ENCODE measurements around the gene WDR5.

DNA sequence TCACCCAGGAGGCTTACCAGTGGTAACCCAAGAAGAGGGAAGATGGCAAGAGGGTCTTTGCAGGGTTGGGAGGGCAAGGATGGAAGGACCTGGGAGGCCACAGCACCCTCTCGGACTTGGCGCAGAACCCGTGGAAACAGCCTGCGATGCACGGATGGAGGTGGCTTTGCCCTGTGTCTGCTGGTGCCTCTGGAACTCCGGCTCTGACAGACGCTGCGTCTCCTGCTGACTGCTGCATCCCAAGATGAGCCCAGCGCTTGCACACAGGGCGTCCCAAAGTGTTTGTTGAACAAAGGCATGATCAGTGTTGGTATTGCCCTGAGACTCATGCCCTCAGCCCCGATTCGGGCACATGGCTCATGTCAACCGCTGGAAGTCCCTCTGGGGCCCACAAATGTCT lies 30.5 kb downstream of the WDR5 start:
- TF ChIP-seq CTCF (IDR thresholded peaks at IDR 0.05) (no peak), POLR2A (IDR thresholded peaks at IDR 0.05) (no peak)
